ENCODE measurements around the gene KIAA1217.

KIAA1217 gene

GRCh38 chr10:24382979-24383663, 174.2 kb downstream of the KIAA1217 start:
- TF ChIP-seq CTCF (IDR thresholded peaks at IDR 0.05; ENCODE audit: borderline replicate concordance, insufficient read depth, low read depth, low read length): no peak

GRCh38 chr10:24383681-24384106, 174.8 kb downstream of the KIAA1217 start:
- H3K4me3 ChIP-seq (ENCODE audit: low read depth, low read length): no peak overlapping the region
- peak; percentile 28; the same call in 1 of the 2 replicates for TF ChIP-seq CTCF (IDR thresholded peaks at IDR 0.05; ENCODE audit: borderline replicate concordance, insufficient read depth, low read depth, low read length)

More at GRCh38 chr10:24382979-24383663, 174.2 kb downstream of the KIAA1217 start:
- no peak overlapping the region for H3K4me3 ChIP-seq (ENCODE audit: low read depth, low read length)

GRCh38 chr10:24384954-24385353, 176.0 kb downstream of the KIAA1217 start:
- no peak overlapping the region for H3K4me3 ChIP-seq (ENCODE audit: low read depth, low read length)
- no peak for TF ChIP-seq CTCF (IDR thresholded peaks at IDR 0.05; ENCODE audit: borderline replicate concordance, insufficient read depth, low read depth, low read length)

GRCh38 chr10:24385776-24386175, 176.8 kb downstream of the KIAA1217 start:
- H3K4me3 ChIP-seq (ENCODE audit: low read depth, low read length): no peak overlapping the region
- no peak for TF ChIP-seq CTCF (IDR thresholded peaks at IDR 0.05; ENCODE audit: borderline replicate concordance, insufficient read depth, low read depth, low read length)

- no peak overlapping the region for H3K4me3 ChIP-seq (ENCODE audit: low read depth, low read length)
- TF ChIP-seq CTCF (IDR thresholded peaks at IDR 0.05; ENCODE audit: borderline replicate concordance, insufficient read depth, low read depth, low read length): no peak
Observed at GRCh38 chr10:24390146-24390700, 181.3 kb downstream of the KIAA1217 start.

GRCh38 chr10:24390746-24391145, 181.8 kb downstream of the KIAA1217 start:
- H3K4me3 ChIP-seq (ENCODE audit: low read depth, low read length): no peak overlapping the region
- no peak for TF ChIP-seq CTCF (IDR thresholded peaks at IDR 0.05; ENCODE audit: borderline replicate concordance, insufficient read depth, low read depth, low read length)

GRCh38 chr10:24393201-24393600, 184.3 kb downstream of the KIAA1217 start:
- H3K4me3 ChIP-seq (ENCODE audit: low read depth, low read length): no peak overlapping the region
- TF ChIP-seq CTCF (IDR thresholded peaks at IDR 0.05; ENCODE audit: borderline replicate concordance, insufficient read depth, low read depth, low read length): no peak

Data from GM12875 (cell line).